Muscle layer of duodenum (tissue), 2 donors: ENCODE measurements around the gene NTF3.
A peak's percentile ranks its signal among the peaks of the same experiment; 100 is the strongest.

Experiments used
- H3K27ac ChIP-seq: one replicate; pipeline ENCODE4 v1.7.0; 2013; ENCODE audit warnings: mild to moderate bottlenecking, low read length
- H3K27me3 ChIP-seq: one replicate; pipeline ENCODE4 v1.7.0; 2013; ENCODE audit warnings: low read depth, mild to moderate bottlenecking, control low read depth, low read length
- H3K36me3 ChIP-seq, 2 donors: one replicate each; pipeline ENCODE4 v1.7.0; 2013; ENCODE audit warnings: low read length in 2 of 2, control low read depth in 1 of 2, mild to moderate bottlenecking in 1 of 2; ENCODE audit not compliant: insufficient read depth in 2 of 2, control insufficient read depth in 1 of 2
- H3K4me1 ChIP-seq, 2 donors: one replicate each; pipeline ENCODE4 v1.7.0; 2013; ENCODE audit warnings: low read length in 2 of 2, mild to moderate bottlenecking in 2 of 2, control low read depth in 1 of 2, moderate library complexity in 1 of 2; ENCODE audit not compliant: insufficient read depth in 2 of 2, control insufficient read depth in 1 of 2
- H3K4me3 ChIP-seq, 2 donors: one replicate each; pipeline ENCODE4 v1.7.0; 2013; ENCODE audit warnings: low read length in 2 of 2, low read depth in 1 of 2, mild to moderate bottlenecking in 1 of 2
- H3K9me3 ChIP-seq, 2 donors: one replicate each; pipeline ENCODE4 v1.7.0; 2013; ENCODE audit warnings: low read length in 2 of 2, control low read depth in 1 of 2, mild to moderate bottlenecking in 1 of 2; ENCODE audit not compliant: control insufficient read depth in 1 of 2
- donor health status: healthy.

NTF3 gene

GRCh38 chr12:5493018-5493417 lies 61.1 kb downstream of the NTF3 start:
- H3K4me3 ChIP-seq, result no peak overlapping the region

GRCh38 chr12:5494343-5494742 lies 62.4 kb downstream of the NTF3 start:
- Histone ChIP-seq H3K4me1 (peaks cover 0 to 5% of the 10 kb centered on the region in 2 donors), H3K4me3 (no peak overlapping the region), H3K36me3 (no peaks in the 10 kb centered on the region), H3K27ac (no peak overlapping the region), H3K27me3 (no peaks in the 10 kb centered on the region), H3K9me3 (no peaks in the 10 kb centered on the region)

More at GRCh38 chr12:5493018-5493417, 61.1 kb downstream of the NTF3 start:
- Histone ChIP-seq H3K27ac (no peak overlapping the region), H3K4me1 (peaks cover 0 to 5% of the 10 kb centered on the region in 2 donors), H3K36me3 (no peaks in the 10 kb centered on the region), H3K27me3 (no peaks in the 10 kb centered on the region), H3K9me3 (no peaks in the 10 kb centered on the region)

DNA sequence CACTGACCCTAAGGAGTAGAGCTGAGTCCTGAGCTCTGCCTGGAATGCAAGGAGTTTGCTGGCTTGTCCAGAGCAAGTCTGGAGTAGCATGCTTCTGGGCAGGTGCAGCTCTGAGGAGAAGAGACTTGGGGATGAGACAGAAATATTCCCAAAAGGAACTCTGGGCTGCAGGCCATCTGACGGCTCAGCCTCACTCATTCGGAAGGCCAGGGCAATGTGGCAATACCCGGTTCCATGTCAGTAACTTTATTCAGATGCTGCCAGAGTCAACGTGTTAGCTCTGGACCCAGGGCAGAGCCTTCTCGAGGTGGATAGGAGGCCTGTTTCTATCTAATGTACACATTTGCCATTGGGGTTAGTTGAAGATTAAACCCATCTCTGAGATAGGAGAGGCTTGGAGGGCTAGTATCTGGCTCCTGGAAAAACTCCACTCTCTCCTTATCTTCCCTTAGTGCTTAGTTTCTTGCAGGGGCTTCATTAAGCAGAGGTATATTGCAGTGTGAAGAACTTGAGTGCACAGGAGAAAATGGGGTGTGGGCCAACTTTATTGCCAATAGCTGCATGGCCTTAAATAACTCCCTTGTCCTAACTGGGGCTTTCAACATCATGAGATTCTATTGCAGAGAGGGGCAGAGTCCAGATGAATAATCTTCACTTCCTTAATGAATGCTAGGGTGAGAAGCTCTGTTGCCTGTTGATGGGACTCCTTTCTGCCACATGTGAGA lies 65.6 kb downstream of the NTF3 start:
- Histone ChIP-seq H3K27me3 (no peaks in the 10 kb centered on the region), H3K27ac (no peak overlapping the region), H3K4me1 (peaks cover 0 to 10% of the 10 kb centered on the region in 2 donors), H3K4me3 (no peak overlapping the region), H3K36me3 (no peaks in the 10 kb centered on the region), H3K9me3 (no peaks in the 10 kb centered on the region)

DNA sequence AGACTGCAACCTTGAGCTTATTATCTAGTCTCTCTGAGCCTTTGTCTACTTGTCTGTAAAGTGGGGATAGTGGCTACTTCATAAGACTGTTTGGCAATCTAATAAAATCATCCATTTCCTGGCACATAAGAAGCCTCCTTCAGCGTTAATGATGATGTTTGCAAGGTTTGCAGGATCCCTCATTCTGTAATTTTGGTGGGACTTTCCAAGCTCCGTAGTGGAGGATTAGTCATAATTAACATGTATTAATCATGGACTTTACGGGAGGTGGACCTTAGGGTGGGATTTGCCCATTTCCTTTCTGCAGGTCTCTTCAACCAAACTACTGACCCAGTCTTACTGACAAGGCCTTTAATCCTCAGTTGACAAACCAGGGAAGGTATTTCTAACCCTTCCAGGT lies 66.2 kb downstream of the NTF3 start:
- Histone ChIP-seq H3K9me3 (no peaks in the 10 kb centered on the region), H3K27me3 (no peaks in the 10 kb centered on the region), H3K4me3 (no peak overlapping the region), H3K36me3 (no peaks in the 10 kb centered on the region), H3K4me1 (peaks cover 0 to 10% of the 10 kb centered on the region in 2 donors), H3K27ac (peak overlapping the region; percentile 62)

GRCh38 chr12:5498806-5499205 lies 66.9 kb downstream of the NTF3 start:
- Histone ChIP-seq H3K9me3 (no peaks in the 10 kb centered on the region), H3K27me3 (no peaks in the 10 kb centered on the region), H3K4me1 (peaks cover 0 to 10% of the 10 kb centered on the region in 2 donors), H3K27ac (peak overlapping the region; percentile 62), H3K4me3 (no peak overlapping the region), H3K36me3 (no peaks in the 10 kb centered on the region)

DNA sequence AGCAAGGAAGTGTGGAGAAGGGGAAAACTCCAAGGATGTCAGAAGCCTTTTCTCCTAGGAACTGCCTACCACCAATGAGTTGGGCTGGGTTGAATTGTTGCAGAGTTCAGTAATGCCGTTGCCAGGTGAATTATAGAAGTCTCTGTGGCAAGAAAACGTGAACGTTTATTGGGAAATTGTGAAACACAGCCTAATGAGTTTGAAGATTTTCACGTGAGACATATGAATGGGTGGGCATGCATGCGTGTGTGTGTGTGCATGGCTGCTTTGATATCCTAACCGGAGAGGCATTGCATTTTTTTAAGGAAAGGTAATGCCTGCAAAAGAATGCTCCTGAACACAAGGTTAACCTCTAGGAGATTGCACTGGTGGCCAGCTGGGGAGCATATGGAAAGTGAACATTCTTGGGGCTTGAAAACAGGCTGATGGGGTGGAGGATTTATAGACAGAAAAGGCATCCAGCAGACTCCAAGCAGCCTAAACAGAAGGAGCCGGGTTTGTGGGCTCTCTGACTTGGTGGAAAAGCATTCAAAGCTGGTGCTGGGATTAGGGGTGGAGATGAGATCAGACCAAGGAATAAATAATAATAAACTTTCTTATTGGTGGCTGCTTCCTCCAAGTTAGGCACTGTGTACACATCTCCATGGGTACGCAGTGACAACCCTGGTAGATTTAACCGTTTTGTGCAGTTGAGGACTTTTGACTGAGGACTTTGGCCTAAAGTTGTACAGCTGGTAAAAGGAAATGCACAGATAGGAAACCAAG lies 67.8 kb downstream of the NTF3 start:
- Histone ChIP-seq H3K4me1 (peaks cover 0 to 10% of the 10 kb centered on the region in 2 donors), H3K27ac (peak overlapping the region; percentile 62), H3K9me3 (no peaks in the 10 kb centered on the region), H3K27me3 (no peaks in the 10 kb centered on the region), H3K4me3 (no peak overlapping the region), H3K36me3 (no peaks in the 10 kb centered on the region)

DNA sequence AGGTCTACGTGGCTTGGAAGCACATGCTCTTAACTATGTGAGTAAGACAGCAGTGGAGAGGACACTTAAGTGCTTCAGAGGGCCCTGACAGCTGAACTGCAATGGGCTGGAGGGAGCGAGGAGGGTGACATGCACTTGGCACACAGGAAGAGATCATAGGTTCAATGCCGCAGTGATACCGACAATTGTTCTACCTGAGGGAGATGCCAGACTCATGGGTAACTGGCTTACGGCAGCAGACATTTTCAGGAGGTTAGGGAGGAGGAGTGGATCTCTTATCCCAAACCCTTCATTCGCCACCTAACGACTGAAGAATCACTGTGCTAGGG lies 68.4 kb downstream of the NTF3 start:
- Histone ChIP-seq H3K36me3 (no peaks in the 10 kb centered on the region), H3K27me3 (no peaks in the 10 kb centered on the region), H3K27ac (peak overlapping the region; percentile 30), H3K4me3 (no peak overlapping the region), H3K4me1 (peaks cover 0 to 10% of the 10 kb centered on the region in 2 donors), H3K9me3 (no peaks in the 10 kb centered on the region)

DNA sequence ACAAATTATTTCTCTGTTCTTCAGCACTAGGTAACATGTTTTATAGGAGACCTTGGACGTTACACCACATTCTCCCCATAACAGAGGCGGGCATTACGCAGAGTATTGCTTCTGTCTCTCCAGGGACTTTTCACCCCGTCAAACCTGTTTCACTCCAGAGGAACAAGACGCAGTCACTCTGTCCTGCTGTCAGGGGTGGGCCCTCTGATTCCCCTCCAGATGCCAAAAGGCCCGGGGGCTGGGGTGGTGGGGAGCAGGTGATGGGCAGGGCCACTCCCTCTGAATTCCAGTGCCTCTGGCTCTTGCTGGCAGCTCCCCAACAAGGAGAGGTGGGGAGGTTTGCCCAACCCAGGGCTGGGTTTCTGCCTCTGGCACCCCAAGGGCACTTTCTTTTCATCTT lies 71.9 kb downstream of the NTF3 start:
- Histone ChIP-seq H3K4me1 (peaks cover 0 to 5% of the 10 kb centered on the region in 2 donors), H3K9me3 (no peaks in the 10 kb centered on the region), H3K36me3 (no peaks in the 10 kb centered on the region), H3K27me3 (no peaks in the 10 kb centered on the region), H3K4me3 (no peak overlapping the region), H3K27ac (no peak overlapping the region)

DNA sequence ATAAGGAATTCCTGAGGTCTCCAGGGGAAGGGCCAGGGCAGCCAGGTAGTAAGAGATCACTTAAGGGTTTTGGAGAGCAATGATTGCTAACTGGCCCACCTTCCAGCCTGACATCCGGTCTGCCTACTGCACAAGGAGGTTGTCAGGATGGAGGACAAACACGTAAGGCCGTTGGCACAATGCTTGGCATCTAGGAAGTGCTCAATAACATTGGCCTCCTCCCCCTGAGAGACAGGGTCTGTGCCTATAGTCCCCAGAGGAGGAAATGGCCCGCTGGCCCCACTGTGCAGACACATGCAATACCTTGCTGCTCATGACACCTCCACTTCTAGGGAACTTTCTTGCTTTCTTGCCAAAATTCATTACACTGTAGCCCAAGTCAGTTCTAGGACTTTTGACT lies 73.2 kb downstream of the NTF3 start:
- Histone ChIP-seq H3K4me3 (no peak overlapping the region), H3K36me3 (no peaks in the 10 kb centered on the region), H3K27ac (no peak overlapping the region), H3K4me1 (peaks cover 0 to 4% of the 10 kb centered on the region in 2 donors), H3K9me3 (no peaks in the 10 kb centered on the region), H3K27me3 (no peaks in the 10 kb centered on the region)

- H3K4me3 ChIP-seq, result no peak overlapping the region
- H3K4me1 ChIP-seq, result no peaks in the 10 kb centered on the region
- H3K36me3 ChIP-seq, result no peaks in the 10 kb centered on the region
- no peaks in the 10 kb centered on the region for H3K9me3 ChIP-seq
- H3K27me3 ChIP-seq, result no peaks in the 10 kb centered on the region
- no peak overlapping the region for H3K27ac ChIP-seq
These were observed 73.8 kb downstream of the NTF3 start for GRCh38 chr12:5505751-5506150.

DNA sequence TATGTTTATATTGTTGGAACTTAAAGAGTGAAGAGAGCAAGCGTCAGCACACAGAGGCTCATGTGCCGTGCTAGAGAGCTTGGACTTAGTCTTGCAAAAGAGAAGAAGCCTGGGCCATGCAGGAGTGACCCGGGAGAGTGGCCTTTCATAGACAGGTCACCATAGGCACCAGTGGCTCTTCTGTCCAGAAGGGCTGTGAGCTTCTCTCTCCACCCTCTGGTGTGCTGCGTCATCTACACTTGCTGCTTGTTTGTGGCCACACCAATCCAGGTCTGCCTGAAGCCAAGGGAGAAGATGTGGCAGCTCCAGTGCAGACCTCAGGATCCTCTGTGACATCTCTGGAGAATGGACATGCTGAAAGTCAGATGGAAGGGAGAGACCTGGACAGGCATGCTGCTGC lies 74.4 kb downstream of the NTF3 start:
- Histone ChIP-seq H3K4me3 (no peak overlapping the region), H3K27me3 (no peaks in the 10 kb centered on the region), H3K36me3 (no peaks in the 10 kb centered on the region), H3K9me3 (no peaks in the 10 kb centered on the region), H3K27ac (no peak overlapping the region), H3K4me1 (peaks cover 0 to under 1% of the 10 kb centered on the region in 2 donors)
